Measurements from ENCODE around the gene CDH20.

GRCh38 chr18:61554946-61555361 is 221.7 kb downstream of the CDH20 start:
- TF ChIP-seq, protein P1, sequence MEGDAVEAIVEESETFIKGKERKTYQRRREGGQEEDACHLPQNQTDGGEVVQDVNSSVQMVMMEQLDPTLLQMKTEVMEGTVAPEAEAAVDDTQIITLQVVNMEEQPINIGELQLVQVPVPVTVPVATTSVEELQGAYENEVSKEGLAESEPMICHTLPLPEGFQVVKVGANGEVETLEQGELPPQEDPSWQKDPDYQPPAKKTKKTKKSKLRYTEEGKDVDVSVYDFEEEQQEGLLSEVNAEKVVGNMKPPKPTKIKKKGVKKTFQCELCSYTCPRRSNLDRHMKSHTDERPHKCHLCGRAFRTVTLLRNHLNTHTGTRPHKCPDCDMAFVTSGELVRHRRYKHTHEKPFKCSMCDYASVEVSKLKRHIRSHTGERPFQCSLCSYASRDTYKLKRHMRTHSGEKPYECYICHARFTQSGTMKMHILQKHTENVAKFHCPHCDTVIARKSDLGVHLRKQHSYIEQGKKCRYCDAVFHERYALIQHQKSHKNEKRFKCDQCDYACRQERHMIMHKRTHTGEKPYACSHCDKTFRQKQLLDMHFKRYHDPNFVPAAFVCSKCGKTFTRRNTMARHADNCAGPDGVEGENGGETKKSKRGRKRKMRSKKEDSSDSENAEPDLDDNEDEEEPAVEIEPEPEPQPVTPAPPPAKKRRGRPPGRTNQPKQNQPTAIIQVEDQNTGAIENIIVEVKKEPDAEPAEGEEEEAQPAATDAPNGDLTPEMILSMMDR (IDR thresholded peaks at IDR 0.05) = no peak
- TF ChIP-seq ZFX (IDR thresholded peaks at IDR 0.05; ENCODE audit: borderline replicate concordance) = no peak
